Kidney tubule cell (primary cell): Measurements from ENCODE around the gene FRYL.
"Not testable (repeated sequence)": the region's sequence is repeated elsewhere in the genome, so short reads cannot be mapped to it uniquely, and the experiment has no call there.

Experiments used
- DNase-seq: peaks from one replicate; pipeline ENCODE4 v3.0.0-alpha.2; 2018; ENCODE audit warnings: low spot score

FRYL gene

GRCh38 chr4:48785302-48785701 lies 5.2 kb upstream of the FRYL start:
- DNase-seq = no peak

GRCh38 chr4:48781968-48782367 lies 1.9 kb upstream of the FRYL start:
- no peak for DNase-seq

GRCh38 chr4:48780865-48781214 lies 761 bp upstream of the FRYL start:
- DNase-seq = peak; percentile 66

GRCh38 chr4:48779095-48779997 lies 733 bp downstream of the FRYL start:
- peak; percentile 75 for DNase-seq

GRCh38 chr4:48778431-48779094 lies 1.5 kb downstream of the FRYL start:
- peak; percentile 14 for DNase-seq

GRCh38 chr4:48777739-48778138 lies 2.3 kb downstream of the FRYL start:
- DNase-seq = no peak

- no peak for DNase-seq
Observed at GRCh38 chr4:48774760-48775710, 5.0 kb downstream of the FRYL start.

GRCh38 chr4:48772556-48772955 lies 7.5 kb downstream of the FRYL start:
- DNase-seq = no peak

GRCh38 chr4:48767055-48767929 lies 12.8 kb downstream of the FRYL start:
- DNase-seq = no peak

- no peak for DNase-seq
Observed at GRCh38 chr4:48766131-48766792, 13.8 kb downstream of the FRYL start.

GRCh38 chr4:48762408-48762807 lies 17.7 kb downstream of the FRYL start:
- no peak for DNase-seq

- no peak for DNase-seq
Observed at GRCh38 chr4:48761286-48761685, 18.8 kb downstream of the FRYL start.

GRCh38 chr4:48758703-48759102 lies 21.4 kb downstream of the FRYL start:
- DNase-seq = not testable (repeated sequence)

- DNase-seq = peak; percentile 62
Observed at GRCh38 chr4:48756689-48757220, 23.3 kb downstream of the FRYL start.

- peak; percentile 34 for DNase-seq
Observed at GRCh38 chr4:48755281-48755680, 24.8 kb downstream of the FRYL start.

GRCh38 chr4:48753159-48753558 lies 26.9 kb downstream of the FRYL start:
- no peak for DNase-seq

- DNase-seq = no peak
Observed at GRCh38 chr4:48752726-48753125, 27.4 kb downstream of the FRYL start.

GRCh38 chr4:48752246-48752645 lies 27.8 kb downstream of the FRYL start:
- no peak for DNase-seq

- DNase-seq = peak; percentile 27
Observed at GRCh38 chr4:48748949-48749596, 31.0 kb downstream of the FRYL start.
